GM23338 (cell line): ENCODE results near the gene MAT2A. TPM values are rescaled to one million over a fixed set of nuclear protein-coding genes. Genes with fewer than 3 reads are reported as not detected.

Source experiments
- EZH2phosphoT487 ChIP-seq: fragments of 200-600 bp; sonication (generic); IDR thresholded peaks from one replicate; pipeline ENCODE4 v1.8.1; 2018; ENCODE audit warnings: antibody characterized with exemption; ENCODE audit not compliant: unreplicated experiment
- JUNB ChIP-seq: IDR thresholded peaks from one replicate; pipeline ENCODE4 v1.6.1; 2016; ENCODE audit warnings: antibody characterized with exemption; ENCODE audit not compliant: unreplicated experiment
- NANOG ChIP-seq: IDR thresholded peaks from 2 replicates; pipeline ENCODE4 v1.6.1; 2016; ENCODE audit warnings: antibody characterized with exemption, borderline replicate concordance
- POLR2AphosphoS5 ChIP-seq: IDR thresholded peaks from 2 replicates; pipeline ENCODE4 v1.6.1; 2016; ENCODE audit warnings: antibody characterized with exemption, low read depth
- polyA plus RNA-seq: library from polyadenylated mRNA; unstranded; fragments of >200 nt; fragmentation: Nextera tagmentation; extraction: Ambion mirVana; gene quantifications from 2 replicates; pipeline ENCODE4 v1.2.1, GENCODE V29; 2016
- total RNA-seq: library from RNA; depleted of rRNA; stranded (reverse); fragments of >200 nt; shearing (Covaris generic); gene quantifications from 2 replicates; pipeline ENCODE4 v1.2.3, GENCODE V29; 2014
- TF ChIP-seq, protein P1 (sequence below): fragments of 250-450 bp; sonication (Bioruptor Pico); IDR thresholded peaks from 2 replicates; pipeline ENCODE4 v1.5.0; 2020; ENCODE audit warnings: mild to moderate bottlenecking, moderate library complexity
- TF ChIP-seq, protein P2 (sequence below): IDR thresholded peaks from 2 replicates; pipeline ENCODE4 v1.6.1; 2016; ENCODE audit warnings: antibody characterized with exemption
- TF ChIP-seq, protein P3 (sequence below), 2 experiments: fragments of 200-600 bp in 1 of 2; sonication (generic) in 1 of 2; conservative IDR thresholded peaks; 2 replicates each; pipeline versions ENCODE4 v1.5.1 to v1.6.1; 2016 to 2017; ENCODE audit warnings: antibody characterized with exemption in 2 of 2, low read depth in 2 of 2, mild to moderate bottlenecking in 2 of 2, moderate library complexity in 1 of 2

Gene MAT2A
- total and polyA plus RNA-seq, 2 experiments from 2014 or later = 105 to 232 TPM

DNA sequence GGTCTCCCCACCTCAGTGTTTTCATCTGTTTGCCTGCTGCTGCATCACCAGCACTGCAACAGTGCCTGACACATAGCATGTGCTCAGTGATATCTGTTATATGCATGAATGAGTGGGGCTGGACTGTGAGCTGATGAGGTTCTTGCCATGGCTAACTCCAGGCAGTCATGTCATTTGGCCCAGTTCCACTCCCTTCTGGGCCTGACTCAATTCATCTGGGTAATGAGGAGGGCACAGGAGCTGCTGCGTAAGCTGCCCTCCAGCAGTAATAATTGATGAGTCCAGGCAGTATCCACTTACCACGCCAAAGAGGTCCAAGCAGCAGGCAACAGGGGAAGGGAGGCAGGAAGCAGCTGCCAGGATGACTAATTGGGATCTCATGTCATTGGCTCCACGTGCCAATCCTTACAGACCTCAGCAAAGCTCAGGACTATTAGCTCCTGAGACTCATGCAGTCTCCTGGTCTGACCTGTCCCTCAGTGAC lies 34.1 kb upstream of the MAT2A start (continued):
- TF ChIP-seq, protein P1, sequence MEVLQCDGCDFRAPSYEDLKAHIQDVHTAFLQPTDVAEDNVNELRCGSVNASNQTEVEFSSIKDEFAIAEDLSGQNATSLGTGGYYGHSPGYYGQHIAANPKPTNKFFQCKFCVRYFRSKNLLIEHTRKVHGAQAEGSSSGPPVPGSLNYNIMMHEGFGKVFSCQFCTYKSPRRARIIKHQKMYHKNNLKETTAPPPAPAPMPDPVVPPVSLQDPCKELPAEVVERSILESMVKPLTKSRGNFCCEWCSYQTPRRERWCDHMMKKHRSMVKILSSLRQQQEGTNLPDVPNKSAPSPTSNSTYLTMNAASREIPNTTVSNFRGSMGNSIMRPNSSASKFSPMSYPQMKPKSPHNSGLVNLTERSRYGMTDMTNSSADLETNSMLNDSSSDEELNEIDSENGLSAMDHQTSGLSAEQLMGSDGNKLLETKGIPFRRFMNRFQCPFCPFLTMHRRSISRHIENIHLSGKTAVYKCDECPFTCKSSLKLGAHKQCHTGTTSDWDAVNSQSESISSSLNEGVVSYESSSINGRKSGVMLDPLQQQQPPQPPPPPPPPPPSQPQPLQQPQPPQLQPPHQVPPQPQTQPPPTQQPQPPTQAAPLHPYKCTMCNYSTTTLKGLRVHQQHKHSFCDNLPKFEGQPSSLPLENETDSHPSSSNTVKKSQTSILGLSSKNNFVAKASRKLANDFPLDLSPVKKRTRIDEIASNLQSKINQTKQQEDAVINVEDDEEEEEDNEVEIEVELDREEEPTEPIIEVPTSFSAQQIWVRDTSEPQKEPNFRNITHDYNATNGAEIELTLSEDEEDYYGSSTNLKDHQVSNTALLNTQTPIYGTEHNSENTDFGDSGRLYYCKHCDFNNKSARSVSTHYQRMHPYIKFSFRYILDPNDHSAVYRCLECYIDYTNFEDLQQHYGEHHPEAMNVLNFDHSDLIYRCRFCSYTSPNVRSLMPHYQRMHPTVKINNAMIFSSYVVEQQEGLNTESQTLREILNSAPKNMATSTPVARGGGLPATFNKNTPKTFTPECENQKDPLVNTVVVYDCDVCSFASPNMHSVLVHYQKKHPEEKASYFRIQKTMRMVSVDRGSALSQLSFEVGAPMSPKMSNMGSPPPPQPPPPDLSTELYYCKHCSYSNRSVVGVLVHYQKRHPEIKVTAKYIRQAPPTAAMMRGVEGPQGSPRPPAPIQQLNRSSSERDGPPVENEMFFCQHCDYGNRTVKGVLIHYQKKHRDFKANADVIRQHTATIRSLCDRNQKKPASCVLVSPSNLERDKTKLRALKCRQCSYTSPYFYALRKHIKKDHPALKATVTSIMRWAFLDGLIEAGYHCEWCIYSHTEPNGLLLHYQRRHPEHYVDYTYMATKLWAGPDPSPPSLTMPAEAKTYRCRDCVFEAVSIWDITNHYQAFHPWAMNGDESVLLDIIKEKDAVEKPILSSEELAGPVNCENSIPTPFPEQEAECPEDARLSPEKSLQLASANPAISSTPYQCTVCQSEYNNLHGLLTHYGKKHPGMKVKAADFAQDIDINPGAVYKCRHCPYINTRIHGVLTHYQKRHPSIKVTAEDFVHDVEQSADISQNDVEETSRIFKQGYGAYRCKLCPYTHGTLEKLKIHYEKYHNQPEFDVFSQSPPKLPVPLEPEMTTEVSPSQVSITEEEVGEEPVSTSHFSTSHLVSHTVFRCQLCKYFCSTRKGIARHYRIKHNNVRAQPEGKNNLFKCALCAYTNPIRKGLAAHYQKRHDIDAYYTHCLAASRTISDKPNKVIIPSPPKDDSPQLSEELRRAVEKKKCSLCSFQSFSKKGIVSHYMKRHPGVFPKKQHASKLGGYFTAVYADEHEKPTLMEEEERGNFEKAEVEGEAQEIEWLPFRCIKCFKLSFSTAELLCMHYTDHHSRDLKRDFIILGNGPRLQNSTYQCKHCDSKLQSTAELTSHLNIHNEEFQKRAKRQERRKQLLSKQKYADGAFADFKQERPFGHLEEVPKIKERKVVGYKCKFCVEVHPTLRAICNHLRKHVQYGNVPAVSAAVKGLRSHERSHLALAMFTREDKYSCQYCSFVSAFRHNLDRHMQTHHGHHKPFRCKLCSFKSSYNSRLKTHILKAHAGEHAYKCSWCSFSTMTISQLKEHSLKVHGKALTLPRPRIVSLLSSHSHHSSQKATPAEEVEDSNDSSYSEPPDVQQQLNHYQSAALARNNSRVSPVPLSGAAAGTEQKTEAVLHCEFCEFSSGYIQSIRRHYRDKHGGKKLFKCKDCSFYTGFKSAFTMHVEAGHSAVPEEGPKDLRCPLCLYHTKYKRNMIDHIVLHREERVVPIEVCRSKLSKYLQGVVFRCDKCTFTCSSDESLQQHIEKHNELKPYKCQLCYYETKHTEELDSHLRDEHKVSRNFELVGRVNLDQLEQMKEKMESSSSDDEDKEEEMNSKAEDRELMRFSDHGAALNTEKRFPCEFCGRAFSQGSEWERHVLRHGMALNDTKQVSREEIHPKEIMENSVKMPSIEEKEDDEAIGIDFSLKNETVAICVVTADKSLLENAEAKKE = no peak
- no peak for TF ChIP-seq JUNB
- TF ChIP-seq NANOG = no peak
- TF ChIP-seq, protein P2, sequence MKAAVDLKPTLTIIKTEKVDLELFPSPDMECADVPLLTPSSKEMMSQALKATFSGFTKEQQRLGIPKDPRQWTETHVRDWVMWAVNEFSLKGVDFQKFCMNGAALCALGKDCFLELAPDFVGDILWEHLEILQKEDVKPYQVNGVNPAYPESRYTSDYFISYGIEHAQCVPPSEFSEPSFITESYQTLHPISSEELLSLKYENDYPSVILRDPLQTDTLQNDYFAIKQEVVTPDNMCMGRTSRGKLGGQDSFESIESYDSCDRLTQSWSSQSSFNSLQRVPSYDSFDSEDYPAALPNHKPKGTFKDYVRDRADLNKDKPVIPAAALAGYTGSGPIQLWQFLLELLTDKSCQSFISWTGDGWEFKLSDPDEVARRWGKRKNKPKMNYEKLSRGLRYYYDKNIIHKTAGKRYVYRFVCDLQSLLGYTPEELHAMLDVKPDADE = no peak
- no peak for TF ChIP-seq EZH2phosphoT487
- TF ChIP-seq POLR2AphosphoS5 = no peak
- TF ChIP-seq, protein P3, sequence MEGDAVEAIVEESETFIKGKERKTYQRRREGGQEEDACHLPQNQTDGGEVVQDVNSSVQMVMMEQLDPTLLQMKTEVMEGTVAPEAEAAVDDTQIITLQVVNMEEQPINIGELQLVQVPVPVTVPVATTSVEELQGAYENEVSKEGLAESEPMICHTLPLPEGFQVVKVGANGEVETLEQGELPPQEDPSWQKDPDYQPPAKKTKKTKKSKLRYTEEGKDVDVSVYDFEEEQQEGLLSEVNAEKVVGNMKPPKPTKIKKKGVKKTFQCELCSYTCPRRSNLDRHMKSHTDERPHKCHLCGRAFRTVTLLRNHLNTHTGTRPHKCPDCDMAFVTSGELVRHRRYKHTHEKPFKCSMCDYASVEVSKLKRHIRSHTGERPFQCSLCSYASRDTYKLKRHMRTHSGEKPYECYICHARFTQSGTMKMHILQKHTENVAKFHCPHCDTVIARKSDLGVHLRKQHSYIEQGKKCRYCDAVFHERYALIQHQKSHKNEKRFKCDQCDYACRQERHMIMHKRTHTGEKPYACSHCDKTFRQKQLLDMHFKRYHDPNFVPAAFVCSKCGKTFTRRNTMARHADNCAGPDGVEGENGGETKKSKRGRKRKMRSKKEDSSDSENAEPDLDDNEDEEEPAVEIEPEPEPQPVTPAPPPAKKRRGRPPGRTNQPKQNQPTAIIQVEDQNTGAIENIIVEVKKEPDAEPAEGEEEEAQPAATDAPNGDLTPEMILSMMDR (conservative IDR thresholded peaks at IDR 0.05; ENCODE audit: low read depth in 2 of 2) = no peak
